Hepatocyte (in vitro differentiated cells): Measurements from ENCODE around the gene ADORA1. TPM values are rescaled to one million over a fixed set of nuclear protein-coding genes. Genes with fewer than 3 reads are reported as not detected.

Experiments
- DNase-seq: peaks from one replicate; pipeline ENCODE4 v3.0.0-alpha.2; 2016; ENCODE audit warnings: low spot score
- H2AFZ ChIP-seq: fragments of 200-600 bp; sonication (generic); 2 replicates; pipeline ENCODE4 v1.6.0; 2016; ENCODE audit warnings: antibody characterized with exemption, mild to moderate bottlenecking
- H3K27ac ChIP-seq: fragments of 200-600 bp; sonication (generic); 2 replicates; pipeline ENCODE4 v1.5.1; 2016; ENCODE audit warnings: mild to moderate bottlenecking
- H3K27me3 ChIP-seq: fragments of 200-600 bp; sonication (generic); 2 replicates; pipeline ENCODE4 v1.6.1; 2016
- H3K36me3 ChIP-seq: fragments of 200-600 bp; sonication (generic); replicated peaks from 2 replicates; pipeline ENCODE4 v1.5.1; 2016; ENCODE audit warnings: low read depth; ENCODE audit not compliant: insufficient read depth
- H3K4me1 ChIP-seq: fragments of 200-600 bp; sonication (generic); 2 replicates; pipeline ENCODE4 v1.5.1; 2016; ENCODE audit warnings: mild to moderate bottlenecking, moderate library complexity; ENCODE audit not compliant: insufficient read depth
- H3K4me2 ChIP-seq: fragments of 200-600 bp; sonication (generic); 2 replicates; pipeline ENCODE4 v1.6.0; 2016
- H3K4me3 ChIP-seq: fragments of 200-600 bp; sonication (generic); 2 replicates; pipeline ENCODE4 v1.5.1; 2016; ENCODE audit warnings: mild to moderate bottlenecking
- H3K79me2 ChIP-seq: fragments of 200-600 bp; sonication (generic); 2 replicates; pipeline ENCODE4 v1.6.0; 2017; ENCODE audit warnings: mild to moderate bottlenecking
- H3K9me2 ChIP-seq: fragments of 200-600 bp; sonication (generic); replicated peaks from 2 replicates; pipeline ENCODE4 v1.6.0; 2017; ENCODE audit warnings: mild to moderate bottlenecking; ENCODE audit not compliant: insufficient read depth
- H3K9me3 ChIP-seq: fragments of 200-600 bp; sonication (generic); 2 replicates; pipeline ENCODE4 v1.5.1; 2016; ENCODE audit warnings: low read depth, mild to moderate bottlenecking
- H4K20me1 ChIP-seq: fragments of 200-600 bp; sonication (generic); 2 replicates; pipeline ENCODE4 v1.6.0; 2016; ENCODE audit warnings: mild to moderate bottlenecking; ENCODE audit not compliant: insufficient read depth, poor library complexity, severe bottlenecking
- CTCF ChIP-seq: fragments of 200-600 bp; sonication (generic); IDR thresholded peaks from 2 replicates; pipeline ENCODE4 v1.5.1; 2016; ENCODE audit warnings: antibody characterized with exemption, mild to moderate bottlenecking; ENCODE audit not compliant: poor library complexity
- EZH2 ChIP-seq: fragments of 200-600 bp; sonication (generic); IDR thresholded peaks from 2 replicates; pipeline ENCODE4 v1.6.1; 2016; ENCODE audit warnings: antibody characterized with exemption, mild to moderate bottlenecking, borderline replicate concordance
- EZH2phosphoT487 ChIP-seq: fragments of 200-600 bp; sonication (generic); IDR thresholded peaks from one replicate; pipeline ENCODE4 v1.6.1; 2018; ENCODE audit warnings: antibody characterized with exemption, mild to moderate bottlenecking, low read depth, moderate library complexity; ENCODE audit not compliant: unreplicated experiment, severe bottlenecking
- WGBS: methylation state at CpG from one replicate; pipeline ENCODE4 v1.1.6; 2016; ENCODE audit warnings: low lambda C conversion rate; ENCODE audit errors: missing lambda C conversion rate; 5-methylcytosine and 5-hydroxymethylcytosine counted together
- polyA plus RNA-seq: library from polyadenylated mRNA; unstranded; fragments of >200 nt; fragmentation: Nextera tagmentation; extraction: Ambion mirVana; gene quantifications from 2 replicates; pipeline ENCODE4 v1.2.1, GENCODE V29; 2016
- total RNA-seq: library from RNA; depleted of rRNA; stranded (reverse); fragments of >200 nt; gene quantifications from 2 replicates; pipeline ENCODE4 v1.2.3, GENCODE V29; 2014

ADORA1 gene
- 2.3 and 2.4 TPM in 2 replicates for total RNA-seq
- 1.6 and 2.0 TPM in 2 replicates for polyA plus RNA-seq

- Histone ChIP-seq H4K20me1 (no peaks in the 10 kb centered on the region), H3K27me3 (peaks cover 25% of the 10 kb centered on the region), H3K27ac (no peak within 1 kb of the TSS), H2AFZ (peak within 1 kb of the TSS; percentile 72), H3K36me3 (no peaks in the 10 kb centered on the region), H3K4me1 (peaks cover 13% of the 10 kb centered on the region), H3K4me2 (peak within 1 kb of the TSS; percentile 90), H3K4me3 (peak within 1 kb of the TSS; percentile 15), H3K9me2 (no peaks in the 10 kb centered on the region), H3K79me2 (no peaks in the 10 kb centered on the region), H3K9me3 (no peaks in the 10 kb centered on the region)
- WGBS: under 1% methylated on average over 35 of the region's 51 CpGs
- DNase-seq: peak; percentile 89
- TF ChIP-seq CTCF: peak; percentile 24
- TF ChIP-seq EZH2phosphoT487: no peak
- no peak for TF ChIP-seq EZH2
Observed at GRCh38 chr1:203127666-203128430, at the start of gene ADORA1. ADORA1 (plus strand) TSS chr1:203127726; CDS start chr1:203128842, 1,116 bp downstream.

- Histone ChIP-seq H3K36me3 (no peaks in the 10 kb centered on the region), H3K4me2 (no peak overlapping the region), H2AFZ (no peak overlapping the region), H3K27me3 (peaks cover 50% of the 10 kb centered on the region), H3K4me3 (no peak overlapping the region), H4K20me1 (no peaks in the 10 kb centered on the region), H3K79me2 (no peaks in the 10 kb centered on the region), H3K9me2 (no peaks in the 10 kb centered on the region), H3K4me1 (no peaks in the 10 kb centered on the region), H3K9me3 (no peaks in the 10 kb centered on the region), H3K27ac (no peak overlapping the region)
- no peak for DNase-seq
- TF ChIP-seq EZH2 (no peak), CTCF (no peak), EZH2phosphoT487 (no peak)
- WGBS: 95% methylated on average over 2 of the region's 2 CpGs
Observed at GRCh38 chr1:203077956-203078355, 49.6 kb upstream of the ADORA1 start.

GRCh38 chr1:203078478-203078877, 49.0 kb upstream of the ADORA1 start:
- no peaks in the 10 kb centered on the region for H3K9me3 ChIP-seq
- DNase-seq: no peak
- WGBS: 84% methylated on average over 3 of the region's 3 CpGs
- no peaks in the 10 kb centered on the region for H3K79me2 ChIP-seq
- no peak overlapping the region for H2AFZ ChIP-seq
- peaks cover 45% of the 10 kb centered on the region for H3K27me3 ChIP-seq
- no peaks in the 10 kb centered on the region for H4K20me1 ChIP-seq
- no peaks in the 10 kb centered on the region for H3K36me3 ChIP-seq
- no peak overlapping the region for H3K4me2 ChIP-seq
- no peaks in the 10 kb centered on the region for H3K9me2 ChIP-seq
- H3K4me1 ChIP-seq: no peaks in the 10 kb centered on the region
- no peak overlapping the region for H3K4me3 ChIP-seq
- no peak overlapping the region for H3K27ac ChIP-seq
- no peak for TF ChIP-seq CTCF
- TF ChIP-seq EZH2phosphoT487: no peak
- TF ChIP-seq EZH2: no peak

GRCh38 chr1:203080456-203080855, 47.1 kb upstream of the ADORA1 start:
- peaks cover 25% of the 10 kb centered on the region for H3K27me3 ChIP-seq
- DNase-seq: no peak
- no peaks in the 10 kb centered on the region for H3K9me2 ChIP-seq
- no peak overlapping the region for H3K4me3 ChIP-seq
- no peak overlapping the region for H3K4me2 ChIP-seq
- no peak for TF ChIP-seq CTCF
- TF ChIP-seq EZH2: no peak
- no peak for TF ChIP-seq EZH2phosphoT487
- H3K36me3 ChIP-seq: no peaks in the 10 kb centered on the region
- no peaks in the 10 kb centered on the region for H3K79me2 ChIP-seq
- no peaks in the 10 kb centered on the region for H4K20me1 ChIP-seq
- no peak overlapping the region for H3K27ac ChIP-seq
- no peaks in the 10 kb centered on the region for H3K4me1 ChIP-seq
- H2AFZ ChIP-seq: no peak overlapping the region
- WGBS: 93% methylated on average over 5 of the region's 5 CpGs
- no peaks in the 10 kb centered on the region for H3K9me3 ChIP-seq
